Measurements from ENCODE around the gene KRTAP10-2. TPM values are rescaled to one million over a fixed set of nuclear protein-coding genes. Genes with fewer than 3 reads are reported as not detected.
A peak's percentile ranks its signal among the peaks of the same experiment; 100 is the strongest.

Gene KRTAP10-2
- total and polyA plus RNA-seq, 9 of the 15 experiments (the other 6 are each of a cell fraction or from before 2014, with no cell fraction given), result not detected

GRCh38 chr21:44593598-44594405 is 42.5 kb upstream of the KRTAP10-2 start (continued):
- TF ChIP-seq CTCFL (IDR thresholded peaks at IDR 0.05; ENCODE audit: borderline replicate concordance, insufficient read depth, low read depth, low read length, poor library complexity, severe bottlenecking), result no peak
- TF ChIP-seq DMBX1 (CRISPR knock-in tag; IDR thresholded peaks at IDR 0.05; ENCODE audit: borderline replicate concordance), result peak; percentile 17; the same call in 1 of the 2 replicates
- TF ChIP-seq ZNF57 (CRISPR knock-in tag; IDR thresholded peaks at IDR 0.05), result no peak
- no peak for TF ChIP-seq PHF20 (IDR thresholded peaks at IDR 0.05; ENCODE audit: partially characterized antibody)
- no peak for TF ChIP-seq ZNF347 (CRISPR knock-in tag; IDR thresholded peaks at IDR 0.05; ENCODE audit: low read depth)
- no peak for TF ChIP-seq YY1 (IDR thresholded peaks at IDR 0.05; ENCODE audit: borderline replicate concordance in 1 of 3, control insufficient read depth in 1 of 3, extremely low read depth in 1 of 3, insufficient read depth in 3 of 3, insufficient read length in 1 of 3, insufficient replicate concordance in 2 of 3, low read depth in 1 of 3, low read length in 2 of 3)
- peak in 1 of 2 experiments; percentile 10; a peak in 1 of 4 replicates for TF ChIP-seq RAD21 (CRISPR knock-in tag; conservative IDR thresholded peaks at IDR 0.05 in 1 of 2, IDR thresholded peaks at IDR 0.05 in 1 of 2)
- peak; percentile 59; the same call in 1 of the 2 replicates for TF ChIP-seq CXXC5 (CRISPR knock-in tag; IDR thresholded peaks at IDR 0.05)
- no peak for TF ChIP-seq ZNF780A (CRISPR knock-in tag; IDR thresholded peaks at IDR 0.05)
- no peak for TF ChIP-seq RBM34 (IDR thresholded peaks at IDR 0.05; ENCODE audit: borderline replicate concordance, insufficient read depth, low read length)
- peak; percentile 94 for TF ChIP-seq CBFA2T2 (conservative IDR thresholded peaks at IDR 0.05)
- no peak for TF ChIP-seq DDX20 (tag; IDR thresholded peaks at IDR 0.05; ENCODE audit: low read depth)
- TF ChIP-seq CHD2 (IDR thresholded peaks at IDR 0.05; ENCODE audit: low read depth, low read length), result no peak
- TF ChIP-seq CBFB (CRISPR knock-in tag; IDR thresholded peaks at IDR 0.05), result no peak
- no peak for TF ChIP-seq FOS (IDR thresholded peaks at IDR 0.05; ENCODE audit: extremely low read depth, insufficient read length)
- no peak for TF ChIP-seq EZH2 (IDR thresholded peaks at IDR 0.05; ENCODE audit: borderline replicate concordance, low read depth, low read length)
- TF ChIP-seq ZNF551 (CRISPR knock-in tag; IDR thresholded peaks at IDR 0.05), result no peak
- TF ChIP-seq ZBTB1 (CRISPR knock-in tag; IDR thresholded peaks at IDR 0.05; ENCODE audit: borderline replicate concordance, low read depth), result no peak
- TF ChIP-seq ZNF121 (CRISPR knock-in tag; conservative IDR thresholded peaks at IDR 0.05), result no peak
- no peak for TF ChIP-seq KDM4B (IDR thresholded peaks at IDR 0.05; ENCODE audit: borderline replicate concordance in 2 of 2, low read depth in 1 of 2)
- peak; percentile 26; the same call in 1 of the 2 replicates for TF ChIP-seq JUN (IDR thresholded peaks at IDR 0.05; ENCODE audit: borderline replicate concordance, low read depth, low read length)
- TF ChIP-seq JUN (CRISPR knock-in tag; IDR thresholded peaks at IDR 0.05; ENCODE audit: borderline replicate concordance), result no peak
- TF ChIP-seq MCM2 (IDR thresholded peaks at IDR 0.05; ENCODE audit: low read depth), result no peak
- no peak for TF ChIP-seq COPS2 (conservative IDR thresholded peaks at IDR 0.05)
- TF ChIP-seq ZBTB8A (IDR thresholded peaks at IDR 0.05; ENCODE audit: partially characterized antibody), result no peak
- TF ChIP-seq IRF1 (CRISPR knock-in tag; IDR thresholded peaks at IDR 0.05; ENCODE audit: borderline replicate concordance), result no peak

Measured in K562 (cell line).